Measurements from ENCODE around the gene SLC39A11. TPM values are rescaled to one million over a fixed set of nuclear protein-coding genes. Genes with fewer than 3 reads are reported as not detected.
"Not testable (repeated sequence)": the region's sequence is repeated elsewhere in the genome, so short reads cannot be mapped to it uniquely, and the experiment has no call there.

Gene SLC39A11
- total and polyA plus RNA-seq, 4 donors, result 4.6 to 23.3 (median 11.4) TPM

- Histone ChIP-seq H3K4me1 (ENCODE audit: control insufficient read depth, insufficient read depth, low read length) (peaks cover 7% of the 10 kb centered on the region), H3K4me3 (ENCODE audit: low read depth, low read length) (no peak overlapping the region), H3K36me3 (ENCODE audit: control insufficient read depth, insufficient read depth, low read length) (no peaks in the 10 kb centered on the region), H3K27me3 (ENCODE audit: control insufficient read depth, insufficient read depth, low read length) (no peaks in the 10 kb centered on the region), H3K9me3 (ENCODE audit: control insufficient read depth, insufficient read depth, low read length) (no peaks in the 10 kb centered on the region), H3K27ac (ENCODE audit: low read depth, low read length) (no peak overlapping the region)
- 83% methylated on average over 9 of the region's 9 CpGs for WGBS (ENCODE audit: insufficient coverage)
- DNase-seq (ENCODE audit: low read depth in 4 of 6, low spot score in 6 of 6), result peak in 2 of 6 donors; percentile 62 to 66
Observed at GRCh38 chr17:73068322-73069153, 23.9 kb downstream of the SLC39A11 start.

DNA sequence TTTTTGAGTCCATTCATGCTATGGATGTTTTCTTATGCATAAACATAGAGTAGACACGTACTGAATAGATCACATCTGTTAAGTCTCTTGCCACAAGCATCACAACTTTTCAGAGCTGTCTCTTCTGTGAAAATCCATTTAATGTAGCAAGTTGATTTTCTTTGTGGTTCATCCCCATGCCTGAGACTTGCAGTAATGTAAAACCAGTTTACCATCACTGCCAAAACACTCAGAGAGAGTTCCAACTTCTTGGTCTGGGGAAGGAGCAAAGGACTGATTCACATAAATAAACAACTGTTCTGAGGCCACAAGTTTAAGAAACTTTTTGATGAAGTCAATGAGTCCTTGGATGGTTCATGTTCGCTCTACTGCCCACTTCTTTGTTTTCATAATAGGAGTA is 24.8 kb downstream of the SLC39A11 start:
- not testable (repeated sequence) for H3K9me3 ChIP-seq (ENCODE audit: control insufficient read depth, insufficient read depth, low read length); H3K27ac ChIP-seq (ENCODE audit: low read depth, low read length); H3K27me3 ChIP-seq (ENCODE audit: control insufficient read depth, insufficient read depth, low read length); H3K4me3 ChIP-seq (ENCODE audit: low read depth, low read length); H3K4me1 ChIP-seq (ENCODE audit: control insufficient read depth, insufficient read depth, low read length); H3K36me3 ChIP-seq (ENCODE audit: control insufficient read depth, insufficient read depth, low read length)
- peak in 1 of 6 donors; percentile 34 for DNase-seq (ENCODE audit: low read depth in 4 of 6, low spot score in 6 of 6)
- WGBS (ENCODE audit: insufficient coverage), result no CpG with 5 or more reads among the region's 2 CpGs

DNA sequence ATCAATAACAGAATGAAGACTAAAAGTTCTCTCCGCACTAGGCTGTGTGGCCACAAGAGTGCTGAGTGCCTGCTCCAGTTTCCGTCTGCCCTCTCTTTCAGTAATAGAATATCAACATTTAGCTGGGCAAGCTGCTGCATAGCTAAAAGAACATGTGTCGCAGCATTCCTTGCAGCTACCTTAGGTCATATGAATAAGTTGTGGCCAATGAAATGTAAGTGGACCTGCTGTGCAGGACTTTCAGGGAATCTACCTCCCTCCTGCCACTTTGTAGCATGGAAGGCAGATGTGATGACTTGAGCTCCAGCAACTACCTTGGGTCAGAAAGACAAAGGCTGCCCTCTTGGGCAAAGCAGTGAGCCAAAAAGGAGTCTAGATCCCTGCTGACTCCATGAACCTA is 25.4 kb downstream of the SLC39A11 start:
- Histone ChIP-seq H3K4me3 (ENCODE audit: low read depth, low read length) (no peak overlapping the region), H3K4me1 (ENCODE audit: control insufficient read depth, insufficient read depth, low read length) (peaks cover 7% of the 10 kb centered on the region), H3K36me3 (ENCODE audit: control insufficient read depth, insufficient read depth, low read length) (no peaks in the 10 kb centered on the region), H3K27me3 (ENCODE audit: control insufficient read depth, insufficient read depth, low read length) (no peaks in the 10 kb centered on the region), H3K9me3 (ENCODE audit: control insufficient read depth, insufficient read depth, low read length) (no peaks in the 10 kb centered on the region), H3K27ac (ENCODE audit: low read depth, low read length) (no peak overlapping the region)
- WGBS (ENCODE audit: insufficient coverage), result 94% methylated on average over 2 of the region's 3 CpGs
- DNase-seq (ENCODE audit: low read depth in 4 of 6, low spot score in 6 of 6), result no peak

DNA sequence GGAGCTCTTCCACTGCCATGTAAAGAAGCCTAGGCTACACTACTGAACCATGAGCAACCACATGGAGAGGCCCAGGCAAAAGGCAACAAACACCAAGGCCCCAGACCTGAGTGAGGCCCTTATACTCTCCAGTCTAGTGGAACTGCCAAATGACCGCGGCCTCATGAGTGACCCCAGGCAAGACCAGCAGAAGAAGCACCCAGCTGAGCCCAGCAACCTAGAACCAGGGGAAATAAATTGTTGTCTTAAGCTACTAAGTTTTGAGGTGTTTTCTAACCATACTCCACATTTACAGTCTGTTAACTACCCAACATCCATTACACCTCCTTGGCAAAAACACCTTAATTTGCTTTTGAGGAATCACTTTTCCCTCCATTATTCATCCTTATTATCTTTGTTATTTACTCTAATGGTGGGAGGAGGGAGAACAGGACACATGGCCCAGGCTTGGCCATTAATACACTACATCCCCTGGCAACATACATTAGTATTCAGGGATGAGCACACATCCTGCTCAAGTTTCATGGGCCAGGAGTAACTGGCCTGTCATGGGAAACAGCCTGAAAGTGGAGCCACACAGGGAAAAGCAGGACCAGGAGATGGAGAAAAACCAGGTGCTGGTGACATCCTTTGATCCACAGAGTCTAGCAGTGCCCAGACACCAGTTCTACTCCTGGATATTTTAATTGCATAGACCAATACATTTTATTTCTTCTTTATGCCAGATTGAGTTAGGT is 26.2 kb downstream of the SLC39A11 start:
- H3K27ac ChIP-seq (ENCODE audit: low read depth, low read length), result no peak overlapping the region
- no peaks in the 10 kb centered on the region for H3K9me3 ChIP-seq (ENCODE audit: control insufficient read depth, insufficient read depth, low read length)
- H3K36me3 ChIP-seq (ENCODE audit: control insufficient read depth, insufficient read depth, low read length), result no peaks in the 10 kb centered on the region
- WGBS (ENCODE audit: insufficient coverage), result 100% methylated on average over 2 of the region's 2 CpGs
- no peak overlapping the region for H3K4me3 ChIP-seq (ENCODE audit: low read depth, low read length)
- peaks cover 7% of the 10 kb centered on the region for H3K4me1 ChIP-seq (ENCODE audit: control insufficient read depth, insufficient read depth, low read length)
- no peaks in the 10 kb centered on the region for H3K27me3 ChIP-seq (ENCODE audit: control insufficient read depth, insufficient read depth, low read length)
- DNase-seq (ENCODE audit: low read depth in 4 of 6, low spot score in 6 of 6), result no peak

GRCh38 chr17:73065376-73065775 is 27.1 kb downstream of the SLC39A11 start:
- Histone ChIP-seq H3K4me3 (ENCODE audit: low read depth, low read length) (no peak overlapping the region), H3K4me1 (ENCODE audit: control insufficient read depth, insufficient read depth, low read length) (peaks cover 7% of the 10 kb centered on the region), H3K27ac (ENCODE audit: low read depth, low read length) (no peak overlapping the region), H3K36me3 (ENCODE audit: control insufficient read depth, insufficient read depth, low read length) (no peaks in the 10 kb centered on the region), H3K27me3 (ENCODE audit: control insufficient read depth, insufficient read depth, low read length) (no peaks in the 10 kb centered on the region), H3K9me3 (ENCODE audit: control insufficient read depth, insufficient read depth, low read length) (no peaks in the 10 kb centered on the region)
- DNase-seq (ENCODE audit: low read depth in 4 of 6, low spot score in 6 of 6), result no peak
- WGBS (ENCODE audit: insufficient coverage), result 100% methylated on average over 1 of the region's 3 CpGs

- WGBS (ENCODE audit: insufficient coverage), result 40% methylated on average over 1 of the region's 6 CpGs
- DNase-seq (ENCODE audit: low read depth in 4 of 6, low spot score in 6 of 6), result peak in 2 of 6 donors; percentile 20 to 37
- H3K27me3 ChIP-seq (ENCODE audit: control insufficient read depth, insufficient read depth, low read length), result no peaks in the 10 kb centered on the region
- H3K4me3 ChIP-seq (ENCODE audit: low read depth, low read length), result no peak overlapping the region
- H3K9me3 ChIP-seq (ENCODE audit: control insufficient read depth, insufficient read depth, low read length), result no peaks in the 10 kb centered on the region
- H3K4me1 ChIP-seq (ENCODE audit: control insufficient read depth, insufficient read depth, low read length), result peaks cover 5% of the 10 kb centered on the region
- no peaks in the 10 kb centered on the region for H3K36me3 ChIP-seq (ENCODE audit: control insufficient read depth, insufficient read depth, low read length)
- H3K27ac ChIP-seq (ENCODE audit: low read depth, low read length), result no peak overlapping the region
Observed at GRCh38 chr17:73064084-73064938, 28.2 kb downstream of the SLC39A11 start.

DNA sequence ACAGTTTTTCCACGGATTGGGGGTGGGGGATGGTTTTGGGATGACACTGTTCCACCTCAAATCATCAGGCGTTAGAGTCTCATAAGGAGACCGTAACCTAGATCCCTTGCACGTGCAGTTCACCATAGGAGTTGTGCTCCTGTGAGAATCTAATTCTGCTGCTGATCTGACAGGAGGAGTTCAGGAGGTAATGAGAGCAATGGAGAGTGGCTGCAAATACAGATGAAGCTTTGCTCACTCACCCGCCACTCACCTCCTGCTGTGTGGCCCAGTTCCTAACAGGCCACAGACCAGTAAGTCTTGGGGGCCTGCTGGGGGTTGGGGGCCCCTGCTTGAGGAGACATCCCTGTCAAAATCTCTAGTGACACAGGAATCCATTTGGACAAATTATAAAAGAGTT is 29.8 kb downstream of the SLC39A11 start:
- Histone ChIP-seq H3K27me3 (ENCODE audit: control insufficient read depth, insufficient read depth, low read length) (no peaks in the 10 kb centered on the region), H3K4me3 (ENCODE audit: low read depth, low read length) (no peak overlapping the region), H3K36me3 (ENCODE audit: control insufficient read depth, insufficient read depth, low read length) (no peaks in the 10 kb centered on the region), H3K9me3 (ENCODE audit: control insufficient read depth, insufficient read depth, low read length) (no peaks in the 10 kb centered on the region), H3K27ac (ENCODE audit: low read depth, low read length) (no peak overlapping the region), H3K4me1 (ENCODE audit: control insufficient read depth, insufficient read depth, low read length) (no peaks in the 10 kb centered on the region)
- no peak for DNase-seq (ENCODE audit: low read depth in 4 of 6, low spot score in 6 of 6)
- WGBS (ENCODE audit: insufficient coverage), result 100% methylated on average over 2 of the region's 5 CpGs

DNA sequence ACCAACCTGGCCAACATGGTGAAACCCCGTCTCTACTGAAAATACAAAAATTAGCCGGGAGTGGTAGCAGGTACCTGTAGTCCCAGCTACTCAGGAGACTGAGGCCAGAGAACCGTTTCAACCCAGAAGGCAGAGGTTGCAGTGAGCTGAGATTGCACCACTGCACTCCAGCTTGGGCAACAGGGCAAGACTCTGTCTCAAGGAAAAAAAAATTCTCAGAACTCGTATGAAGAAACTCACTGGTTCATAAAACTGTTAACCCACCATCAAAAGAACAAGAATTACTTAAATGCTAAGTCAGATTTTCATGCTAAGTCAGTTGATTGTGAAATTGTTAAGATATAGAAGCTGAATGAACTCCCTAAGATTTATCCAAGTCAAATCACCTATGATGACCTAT is 31.3 kb downstream of the SLC39A11 start:
- Histone ChIP-seq H3K9me3 (ENCODE audit: control insufficient read depth, insufficient read depth, low read length) (no peaks in the 10 kb centered on the region), H3K4me3 (ENCODE audit: low read depth, low read length) (no peak overlapping the region), H3K27me3 (ENCODE audit: control insufficient read depth, insufficient read depth, low read length) (no peaks in the 10 kb centered on the region), H3K4me1 (ENCODE audit: control insufficient read depth, insufficient read depth, low read length) (no peaks in the 10 kb centered on the region), H3K27ac (ENCODE audit: low read depth, low read length) (no peak overlapping the region), H3K36me3 (ENCODE audit: control insufficient read depth, insufficient read depth, low read length) (no peaks in the 10 kb centered on the region)
- 100% methylated on average over 2 of the region's 4 CpGs for WGBS (ENCODE audit: insufficient coverage)
- DNase-seq (ENCODE audit: low read depth in 4 of 6, low spot score in 6 of 6), result no peak

DNA sequence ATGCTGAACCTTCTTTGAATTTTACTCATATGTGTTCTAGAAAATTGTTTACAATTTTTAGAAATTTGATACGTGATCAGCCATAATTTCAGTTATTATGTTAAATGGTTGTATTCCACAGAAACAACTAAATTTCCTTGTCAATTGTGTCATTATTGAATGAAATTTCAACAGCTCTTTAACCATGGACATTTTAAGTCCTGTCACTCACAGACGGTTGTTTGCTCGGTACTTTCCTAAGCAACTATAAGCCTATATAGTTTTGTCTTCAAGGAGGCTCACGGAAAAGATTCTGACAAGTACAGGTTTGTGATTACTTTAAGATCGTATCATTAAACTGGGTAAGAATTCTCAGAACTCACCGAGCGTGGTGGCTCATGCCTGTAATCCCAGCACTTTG is 31.8 kb downstream of the SLC39A11 start:
- no peak overlapping the region for H3K27ac ChIP-seq (ENCODE audit: low read depth, low read length)
- H3K4me1 ChIP-seq (ENCODE audit: control insufficient read depth, insufficient read depth, low read length), result no peaks in the 10 kb centered on the region
- no peak for DNase-seq (ENCODE audit: low read depth in 4 of 6, low spot score in 6 of 6)
- no peaks in the 10 kb centered on the region for H3K27me3 ChIP-seq (ENCODE audit: control insufficient read depth, insufficient read depth, low read length)
- no peaks in the 10 kb centered on the region for H3K9me3 ChIP-seq (ENCODE audit: control insufficient read depth, insufficient read depth, low read length)
- no peak overlapping the region for H3K4me3 ChIP-seq (ENCODE audit: low read depth, low read length)
- WGBS (ENCODE audit: insufficient coverage), result 98% methylated on average over 4 of the region's 7 CpGs
- no peaks in the 10 kb centered on the region for H3K36me3 ChIP-seq (ENCODE audit: control insufficient read depth, insufficient read depth, low read length)
